GM12878 (cell line): ENCODE measurements around the gene KDM2A. TPM values are rescaled to one million over a fixed set of nuclear protein-coding genes. Genes with fewer than 3 reads are reported as not detected.

ENCODE experiments used
- ATAC-seq: fragments of 200-7000 bp; cut with Tn5 transposase; 3 replicates; pipeline ENCODE4 v1.9.1; 2020; ENCODE audit warnings: mild to moderate bottlenecking, moderate library complexity
- BruUV-seq: library from RNA; stranded (reverse); fragments of 400-500 nt; replicated peaks from 2 replicates; lab custom pipeline; 2021; lab: Mats Ljungman, UMichigan
- CTCF ChIA-PET: fragments of 300-600 bp; sonication (Branson Sonifier 250); formaldehyde crosslinking; extraction: SDS; loops from one replicate; lab custom pipeline; 2021; ENCODE audit warnings: inconsistent platforms; lab: Yijun Ruan, JAX
- POLR2A ChIA-PET: fragments of 350-600 bp; formaldehyde crosslinking; extraction: SDS; loops from one replicate; lab custom pipeline; 2021; ENCODE audit warnings: inconsistent platforms; lab: Charles Lee
- RAD21 ChIA-PET: fragments of 300-600 bp; sonication (Branson Sonifier 250); formaldehyde crosslinking; loops from one replicate; lab custom pipeline; 2023; ENCODE audit warnings: antibody characterized with exemption; ENCODE audit not compliant: unreplicated experiment; lab: Charles Lee
- SMC1A ChIA-PET: fragments of 300-600 bp; sonication (Branson Sonifier 250); formaldehyde crosslinking; loops from one replicate; lab custom pipeline; 2023; ENCODE audit not compliant: unreplicated experiment, uncharacterized antibody; lab: Charles Lee
- DNase-seq: peaks from one replicate; pipeline ENCODE4 v3.0.0-alpha.2; 2011; ENCODE audit warnings: low read depth, low spot score
- FAIRE-seq: peaks from 3 replicates; lab custom pipeline; 2011; peaks lifted over from hg19 to GRCh38; lab: Jason Lieb, UNC
- H2AFZ ChIP-seq: 2 replicates; pipeline ENCODE4 v1.6.0; 2011; ENCODE audit warnings: low read depth, low read length, control low read depth; ENCODE audit not compliant: control insufficient read depth
- H3K27ac ChIP-seq: 2 replicates; pipeline ENCODE4 v1.5.1; 2011; ENCODE audit warnings: control low read depth; ENCODE audit not compliant: control insufficient read depth, insufficient read depth
- H3K27me3 ChIP-seq, 2 experiments: replicated peaks in 1 of 2; 2 replicates each; pipeline versions ENCODE4 v1.6.0 to v1.6.1; 2011; ENCODE audit warnings: low read length in 1 of 2; ENCODE audit not compliant: control insufficient read depth in 2 of 2, insufficient read depth in 2 of 2
- H3K36me3 ChIP-seq, 2 experiments: 2 replicates each; pipeline ENCODE4 v1.5.1; 2011; ENCODE audit warnings: low read length in 1 of 2; ENCODE audit not compliant: control insufficient read depth in 2 of 2, insufficient read depth in 2 of 2
- H3K4me1 ChIP-seq: 2 replicates; pipeline ENCODE4 v1.6.1; 2011; ENCODE audit warnings: mild to moderate bottlenecking, low read length, moderate library complexity, mixed read lengths; ENCODE audit not compliant: control insufficient read depth, insufficient read depth
- H3K4me2 ChIP-seq: 2 replicates; pipeline ENCODE4 v1.6.0; 2011; ENCODE audit warnings: control low read depth; ENCODE audit not compliant: control insufficient read depth, insufficient read depth
- H3K4me3 ChIP-seq: fragments of 200-600 bp; sonication (generic); 2 replicates; pipeline ENCODE4 v1.5.1; 2016
- H3K79me2 ChIP-seq: 2 replicates; pipeline ENCODE4 v1.6.0; 2011; ENCODE audit warnings: low read length; ENCODE audit not compliant: control insufficient read depth, insufficient read depth
- H3K9ac ChIP-seq: 2 replicates; pipeline ENCODE4 v1.8.0; 2011; ENCODE audit warnings: low read length, control low read depth, mixed read lengths; ENCODE audit not compliant: control insufficient read depth, insufficient read depth
- H3K9me3 ChIP-seq: replicated peaks from 3 replicates; pipeline ENCODE4 v1.5.1; 2011; ENCODE audit warnings: mild to moderate bottlenecking, low read length; ENCODE audit not compliant: control insufficient read depth, insufficient read depth
- H4K20me1 ChIP-seq: 2 replicates; pipeline ENCODE4 v1.6.0; 2011; ENCODE audit not compliant: control insufficient read depth, insufficient read depth
- EED ChIP-seq: sonication (generic); IDR thresholded peaks from 2 replicates; pipeline ENCODE4 v1.6.1; 2016; ENCODE audit warnings: antibody characterized with exemption, low read depth
- NKRF ChIP-seq: fragments of 450-650 bp; conservative IDR thresholded peaks from 2 replicates; pipeline ENCODE4 v1.6.1; 2017; ENCODE audit warnings: mild to moderate bottlenecking, moderate library complexity
- POLR2AphosphoS2 ChIP-seq: IDR thresholded peaks from 2 replicates; pipeline ENCODE4 v1.6.1; 2011; ENCODE audit warnings: low read depth, mild to moderate bottlenecking, low read length, improper control_type of control experiment, moderate library complexity
- SP1 ChIP-seq: IDR thresholded peaks from one replicate; pipeline ENCODE4 v1.6.1; 2011; ENCODE audit warnings: low read depth, low read length
- ZSCAN29 ChIP-seq: fragments of 450-650 bp; IDR thresholded peaks from 2 replicates; pipeline ENCODE4 v1.6.1; 2017; ENCODE audit warnings: mild to moderate bottlenecking, moderate library complexity
- WGBS: methylation state at CpG from one replicate; pipeline ENCODE4 v1.1.6; 2016; ENCODE audit warnings: low lambda C conversion rate; ENCODE audit not compliant: insufficient replicate concordance, insufficient coverage; ENCODE audit errors: missing lambda C conversion rate; 5-methylcytosine and 5-hydroxymethylcytosine counted together
- in situ Hi-C: fragments of 300-500 bp; cut with MboI; formaldehyde crosslinking; loops from 9 replicates; pipeline ENCODE4 v1.14.3; 2018; ENCODE audit warnings: mixed read lengths
- intact Hi-C: fragments of 100-400 bp; cut with micrococcal nuclease; formaldehyde crosslinking; loops from one replicate; pipeline ENCODE4 v1.14.2; 2022; ENCODE audit not compliant: unreplicated experiment
- polyA plus RNA-seq, 11 experiments: library from polyadenylated mRNA; depleted of rRNA in 4 of 11; unstranded in 6 of 11; stranded (reverse) in 5 of 11; fragments of >200 nt; fragmentation: Nextera tagmentation in 4 of 11; fragmentation: Illumina TruSeq in 1 of 11; extraction: Ambion mirVana in 4 of 11; extraction: Trizol in 1 of 11; gene quantifications; 1 replicate in 1 of 11; 2 replicates in 10 of 11; pipeline versions ENCODE4 v1.2.1 to v1.2.3, GENCODE V29; 2011 to 2016; ENCODE audit warnings: inconsistent platforms in 2 of 11, missing spikeins in 2 of 11, low read depth in 1 of 11
- total RNA-seq, 4 experiments: library from RNA; depleted of rRNA in 3 of 4; stranded (reverse); fragments of >200 nt in 3 of 4; fragmentation: Illumina TruSeq in 1 of 4; extraction: Trizol in 1 of 4; gene quantifications; 2 replicates each; pipeline versions ENCODE4 v1.2.1 to v1.2.3, GENCODE V29; 2013 to 2021

The KDM2A gene
- total and polyA plus RNA-seq, 10 of the 15 experiments (the other 5 are each of a cell fraction or from before 2014, with no cell fraction given), result 10.5 to 69.3 (median 41.6) TPM

- Histone ChIP-seq H3K27me3 (no peaks in the 10 kb centered on the region), H3K79me2 (peaks cover 77% of the 10 kb centered on the region), H3K9me3 (no peaks in the 10 kb centered on the region), H3K9ac (no peak overlapping the region), H3K4me3 (no peak overlapping the region), H2AFZ (no peak overlapping the region), H4K20me1 (no peaks in the 10 kb centered on the region; the same call in 1 of the 2 replicates), H3K36me3 (peaks cover 1 to 15% of the 10 kb centered on the region in 2 experiments; a peak in 3 of 4 replicates), H3K4me2 (no peak overlapping the region), H3K27ac (no peak overlapping the region), H3K4me1 (peaks cover 17% of the 10 kb centered on the region)
- TF ChIP-seq ZSCAN29 (no peak), NKRF (no peak), POLR2AphosphoS2 (no peak), EED (no peak), SP1 (no peak)
- CTCF ChIA-PET, result interaction anchor here (0.7 to 8.7 kb wide), 23 partner anchors 10 to 151 kb away, joined by 3 to 114 read pairs (median 4); no protein-coding TSS in a partner anchor
- in situ Hi-C loops (loop anchor here (5.0 kb wide), 1 partner anchor 85 kb away; no protein-coding TSS in a partner anchor), intact Hi-C loops (loop anchor here (5.0 kb wide), 1 partner anchor 70 kb away; no protein-coding TSS in a partner anchor)
- no TSS peak for BruUV-seq
- 71% methylated on average over 2 of the region's 2 CpGs for WGBS
- ATAC-seq (no peak), FAIRE-seq (peak; percentile 7), DNase-seq (no peak)
- SMC1A ChIA-PET, result interaction anchor here (0.7 to 1.6 kb wide), 8 partner anchors 30 to 87 kb away, joined by 3 to 9 read pairs (median 4); no protein-coding TSS in a partner anchor
- RAD21 ChIA-PET, result interaction anchor here (0.7 to 2.0 kb wide), 6 partner anchors 10 to 115 kb away, joined by 3 to 14 read pairs (median 3); partner anchors contain the start of gene KDM2A
- POLR2A ChIA-PET, result interaction anchor here (0.5 to 0.7 kb wide), 3 partner anchors 56 to 106 kb away, joined by 3 to 4 read pairs (median 3); no protein-coding TSS in a partner anchor
These were observed 48.0 kb downstream of the KDM2A start for GRCh38 chr11:67167091-67167490.
